Astrocyte of the spinal cord (primary cell): ENCODE results near the gene LRRC32.

Source experiments
- DNase-seq: peaks from one replicate; pipeline ENCODE4 v3.0.0; 2011; ENCODE audit warnings: low read depth, low spot score
- H3K4me3 ChIP-seq: 2 replicates; pipeline ENCODE4 v1.5.1; 2011; ENCODE audit warnings: low read depth, mild to moderate bottlenecking, low read length, moderate library complexity
- in situ Hi-C: cut with HindIII; loops from 2 replicates; pipeline ENCODE4 v1.10.0; 2017; ENCODE audit warnings: low sequenced_read_pairs
- TF ChIP-seq, protein P1 (sequence below): IDR thresholded peaks from 2 replicates; pipeline ENCODE4 v1.5.1; 2012; ENCODE audit warnings: low read depth, mild to moderate bottlenecking, low read length, inconsistent platforms

The LRRC32 gene

GRCh38 chr11:76668362-76669155 is 2.0 kb downstream of the LRRC32 start:
- in situ Hi-C loops, result no loop called here
- TF ChIP-seq, protein P1, sequence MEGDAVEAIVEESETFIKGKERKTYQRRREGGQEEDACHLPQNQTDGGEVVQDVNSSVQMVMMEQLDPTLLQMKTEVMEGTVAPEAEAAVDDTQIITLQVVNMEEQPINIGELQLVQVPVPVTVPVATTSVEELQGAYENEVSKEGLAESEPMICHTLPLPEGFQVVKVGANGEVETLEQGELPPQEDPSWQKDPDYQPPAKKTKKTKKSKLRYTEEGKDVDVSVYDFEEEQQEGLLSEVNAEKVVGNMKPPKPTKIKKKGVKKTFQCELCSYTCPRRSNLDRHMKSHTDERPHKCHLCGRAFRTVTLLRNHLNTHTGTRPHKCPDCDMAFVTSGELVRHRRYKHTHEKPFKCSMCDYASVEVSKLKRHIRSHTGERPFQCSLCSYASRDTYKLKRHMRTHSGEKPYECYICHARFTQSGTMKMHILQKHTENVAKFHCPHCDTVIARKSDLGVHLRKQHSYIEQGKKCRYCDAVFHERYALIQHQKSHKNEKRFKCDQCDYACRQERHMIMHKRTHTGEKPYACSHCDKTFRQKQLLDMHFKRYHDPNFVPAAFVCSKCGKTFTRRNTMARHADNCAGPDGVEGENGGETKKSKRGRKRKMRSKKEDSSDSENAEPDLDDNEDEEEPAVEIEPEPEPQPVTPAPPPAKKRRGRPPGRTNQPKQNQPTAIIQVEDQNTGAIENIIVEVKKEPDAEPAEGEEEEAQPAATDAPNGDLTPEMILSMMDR, result no peak
- no peak for DNase-seq
- H3K4me3 ChIP-seq, result no peak overlapping the region

- no peak for DNase-seq
- TF ChIP-seq, protein P1, result no peak
- no peak overlapping the region for H3K4me3 ChIP-seq
- in situ Hi-C loops, result no loop called here
Measured at GRCh38 chr11:76667856-76668255, 2.7 kb downstream of the LRRC32 start.

DNA sequence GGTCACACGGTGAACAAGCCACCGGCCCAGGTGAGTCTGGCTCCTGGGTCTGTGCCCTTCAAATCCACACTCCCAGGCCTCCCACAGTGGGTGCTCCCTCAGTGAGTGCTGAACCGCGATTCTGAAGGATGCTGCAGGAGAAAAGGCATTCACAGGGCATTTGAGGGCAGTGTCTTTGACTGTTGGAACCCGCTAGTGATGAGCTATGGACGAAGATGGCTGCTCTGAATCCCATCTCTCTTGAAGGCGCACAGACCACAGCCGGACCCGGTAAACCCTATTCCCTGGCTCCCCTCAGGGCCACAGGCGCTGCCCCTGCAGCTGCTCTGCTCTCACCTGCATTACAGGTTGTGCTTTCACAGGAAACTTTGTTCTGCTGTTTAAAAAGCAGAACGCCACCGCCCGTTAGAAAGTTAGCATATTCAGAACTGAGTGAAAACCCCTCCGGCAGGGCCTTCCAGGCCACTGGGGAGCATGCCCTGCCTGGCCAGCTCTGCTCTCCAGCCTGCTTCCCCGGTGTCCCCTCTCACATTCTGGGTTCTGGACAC is 3.2 kb downstream of the LRRC32 start:
- no peak overlapping the region for H3K4me3 ChIP-seq
- TF ChIP-seq, protein P1, result no peak
- no peak for DNase-seq
- in situ Hi-C loops, result no loop called here

DNA sequence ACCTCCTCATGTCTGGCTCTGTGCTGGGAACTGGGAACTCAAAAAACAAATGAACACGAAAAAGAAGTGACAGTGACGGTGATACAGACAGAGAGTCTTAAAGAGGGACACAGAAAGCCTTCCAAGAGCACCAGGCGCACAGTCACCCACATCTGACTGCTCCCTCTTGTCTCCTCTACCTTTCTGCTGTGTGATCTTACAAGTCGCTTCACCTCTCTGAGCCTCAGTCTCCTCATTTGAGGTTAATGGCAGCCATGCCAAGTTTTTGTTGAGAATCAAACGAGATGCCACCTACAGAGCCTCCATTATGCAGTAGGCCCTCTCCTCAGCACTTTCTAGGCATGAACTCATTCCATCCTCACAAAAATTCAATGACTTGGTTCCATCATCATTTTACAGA is 3.7 kb downstream of the LRRC32 start:
- in situ Hi-C loops, result no loop called here
- H3K4me3 ChIP-seq, result no peak overlapping the region
- no peak for DNase-seq
- TF ChIP-seq, protein P1, result no peak

- no peak overlapping the region for H3K4me3 ChIP-seq
- DNase-seq, result peak; percentile 19
- in situ Hi-C loops, result no loop called here
Measured at GRCh38 chr11:76666408-76666807, 4.1 kb downstream of the LRRC32 start.

DNA sequence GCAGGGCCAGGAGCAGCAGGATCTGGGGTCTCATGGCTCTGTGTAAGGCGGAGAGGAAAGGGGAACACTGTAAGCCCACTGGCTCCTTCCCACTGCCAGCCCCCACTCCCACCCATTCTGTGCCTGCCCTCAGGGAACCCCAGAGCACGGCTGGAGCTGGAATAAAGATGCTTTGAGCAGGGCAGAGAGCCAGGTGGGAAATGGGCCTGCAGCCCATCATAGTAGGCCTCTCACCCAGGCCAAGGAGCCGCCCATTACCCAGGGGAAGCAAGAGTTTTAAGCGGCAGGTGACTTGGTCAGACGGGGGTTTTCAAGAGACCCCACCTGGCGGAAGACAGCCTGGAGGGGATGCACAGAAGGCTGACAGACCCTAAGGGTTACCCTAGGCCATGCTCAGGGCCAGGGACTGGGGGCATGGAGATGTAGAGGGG is 4.6 kb downstream of the LRRC32 start:
- no peak for DNase-seq
- TF ChIP-seq, protein P1, result no peak
- in situ Hi-C loops, result no loop called here

More at GRCh38 chr11:76666408-76666807, 4.1 kb downstream of the LRRC32 start:
- TF ChIP-seq, protein P1, result no peak

More for the DNA sequence above, 4.6 kb downstream of the LRRC32 start:
- no peak overlapping the region for H3K4me3 ChIP-seq
